HG03439 (cell line): Measurements from ENCODE around the gene RIPOR3.
"Not testable (repeated sequence)": the region's sequence is repeated elsewhere in the genome, so short reads cannot be mapped to it uniquely, and the experiment has no call there.

Experiments used
- ATAC-seq: cut with Tn5 transposase; IDR thresholded peaks from one replicate; pipeline ENCODE4 v1.9.1; 2021; ENCODE audit warnings: mild to moderate bottlenecking, moderate library complexity; ENCODE audit not compliant: unreplicated experiment

The RIPOR3 gene

DNA sequence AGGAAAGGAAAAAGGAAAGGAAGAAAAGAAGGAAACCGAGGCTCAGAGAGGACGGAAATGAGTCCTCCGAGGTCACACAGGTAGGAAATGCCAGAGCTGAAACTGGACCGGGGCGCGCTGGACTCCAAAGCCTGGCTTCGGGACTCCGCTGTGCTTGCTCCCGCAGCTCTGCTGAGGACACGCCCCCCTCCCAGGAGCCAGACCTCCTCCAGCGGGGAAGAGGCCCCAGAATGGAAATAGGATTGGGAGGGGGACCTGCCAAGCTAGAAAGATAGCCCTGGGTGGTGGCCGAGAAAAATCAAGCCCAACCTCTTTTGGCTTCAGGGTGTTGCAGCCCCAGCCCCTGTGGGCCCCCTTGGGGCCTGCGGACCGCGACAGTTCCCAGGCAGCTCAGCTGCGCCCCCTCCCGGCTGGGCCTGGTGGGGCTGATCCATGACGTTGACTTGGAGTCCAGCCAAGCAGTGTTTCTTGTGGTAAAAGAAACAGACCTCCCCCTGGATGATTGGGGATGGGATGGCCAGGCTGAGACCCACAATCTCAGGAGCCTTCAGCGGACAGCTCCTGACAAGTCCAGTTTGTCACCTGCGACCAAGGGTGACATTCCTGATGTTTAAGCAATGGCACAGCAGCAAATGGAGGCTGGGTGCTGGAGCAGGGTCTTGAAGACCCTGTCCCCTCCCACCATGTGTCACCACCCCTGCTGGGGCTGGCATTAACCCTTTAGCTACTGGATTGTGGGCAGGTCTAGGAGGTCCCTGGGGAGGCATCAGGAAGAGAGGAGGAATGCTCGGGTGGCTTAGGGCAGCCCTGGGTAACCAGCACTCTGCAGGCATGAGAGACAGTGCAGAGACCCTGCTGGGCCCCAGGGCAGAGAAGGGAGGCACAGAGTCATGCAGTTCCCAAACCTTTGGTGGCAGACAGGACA, 55.4 kb downstream of the RIPOR3 start:
- no peak for ATAC-seq

- ATAC-seq: no peak
These were observed 56.3 kb downstream of the RIPOR3 start for GRCh38 chr20:50635014-50635557.

DNA sequence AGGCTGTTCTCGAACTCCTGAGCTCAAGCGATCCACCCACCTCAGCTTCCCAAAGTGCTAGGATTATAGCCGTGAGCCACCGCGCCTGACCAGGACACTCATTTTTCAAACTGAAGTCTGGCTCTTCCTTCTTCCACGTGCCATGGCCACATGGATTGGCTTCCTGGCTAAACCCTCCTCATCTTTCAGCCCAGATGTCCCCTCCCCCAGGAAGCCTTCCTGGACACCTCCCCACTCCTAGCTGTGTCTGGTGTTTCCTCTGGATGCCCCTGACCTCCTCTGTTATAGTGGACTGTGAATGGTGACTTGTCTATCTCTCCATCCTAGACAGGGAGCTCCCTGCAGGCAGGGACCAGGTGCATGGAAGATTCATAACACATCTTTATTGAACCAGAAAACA, 57.2 kb downstream of the RIPOR3 start:
- no peak for ATAC-seq

DNA sequence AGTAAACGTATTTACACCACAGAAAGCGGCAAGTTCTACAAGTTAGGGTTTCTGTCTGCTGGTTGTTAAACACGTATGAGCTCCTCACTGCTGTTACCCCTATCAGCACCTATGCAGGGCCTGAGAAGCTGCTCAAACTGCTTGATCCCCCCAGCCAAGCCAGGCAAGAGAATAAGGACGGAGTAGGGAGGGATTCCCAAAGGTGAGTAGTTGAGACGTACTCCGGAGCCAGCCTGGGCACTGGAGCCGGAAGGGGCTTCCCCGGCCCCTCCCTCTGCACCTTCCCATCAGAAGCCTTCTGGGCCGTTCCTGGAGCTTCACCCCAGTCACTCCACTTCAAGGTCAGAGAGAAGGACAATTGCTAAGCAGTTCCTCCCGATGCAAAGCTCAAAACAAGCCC, 58.0 kb downstream of the RIPOR3 start:
- ATAC-seq: no peak

- ATAC-seq: no peak
These were observed 58.6 kb downstream of the RIPOR3 start for GRCh38 chr20:50632701-50633100.

GRCh38 chr20:50632236-50632635, 59.1 kb downstream of the RIPOR3 start:
- ATAC-seq: no peak

DNA sequence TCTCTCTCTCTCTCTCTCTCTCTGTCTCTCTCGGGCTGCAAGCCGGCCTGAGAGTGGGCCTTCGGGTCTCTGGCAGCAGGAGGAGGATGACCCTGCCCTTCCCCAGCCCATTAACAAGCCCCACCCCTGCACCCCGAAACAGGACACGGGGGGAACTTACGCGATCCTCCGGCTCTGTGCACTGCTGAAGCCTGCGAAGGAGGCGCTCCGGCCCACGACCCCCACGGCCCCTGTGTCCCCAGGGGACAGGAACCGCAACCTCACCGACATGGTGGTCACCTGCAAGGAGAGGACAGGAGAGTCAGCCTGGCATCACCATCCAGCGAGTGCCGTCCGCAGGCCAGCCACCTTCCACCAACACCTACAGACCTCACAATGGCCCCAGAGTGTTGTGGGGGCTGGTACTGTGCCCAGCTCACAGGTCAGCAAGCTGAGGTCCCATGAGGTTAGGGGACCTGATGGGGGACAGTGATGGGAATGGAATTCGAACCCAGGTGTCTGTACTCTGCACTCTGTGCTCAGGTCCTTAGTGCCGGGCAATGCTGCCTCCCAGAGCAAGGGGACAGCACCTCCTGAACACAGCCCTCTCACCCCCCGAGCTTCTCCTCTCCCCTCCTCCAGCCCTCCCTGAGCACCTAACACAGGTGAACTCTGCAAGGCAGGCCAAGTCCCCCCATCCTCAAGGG, 60.6 kb downstream of the RIPOR3 start:
- ATAC-seq: no peak

DNA sequence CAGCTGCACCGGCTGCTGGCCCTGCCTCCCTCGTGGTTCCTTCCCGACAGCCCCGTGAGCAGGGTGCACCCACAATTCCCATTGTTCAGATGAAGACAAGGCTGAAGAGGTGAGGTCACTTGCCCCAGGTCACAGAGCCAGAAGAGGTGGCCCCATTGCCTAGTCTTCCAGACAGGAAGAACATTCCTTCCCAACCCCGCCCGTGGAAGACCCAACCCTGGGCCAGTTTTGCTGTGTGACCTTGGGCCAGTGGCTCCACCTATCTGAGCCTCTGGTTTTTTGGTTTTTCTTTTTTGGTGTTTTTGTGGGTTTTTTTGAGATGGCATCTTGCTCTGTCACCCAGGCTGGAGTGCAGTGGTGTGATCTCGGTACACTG, 61.7 kb downstream of the RIPOR3 start:
- ATAC-seq: no peak

DNA sequence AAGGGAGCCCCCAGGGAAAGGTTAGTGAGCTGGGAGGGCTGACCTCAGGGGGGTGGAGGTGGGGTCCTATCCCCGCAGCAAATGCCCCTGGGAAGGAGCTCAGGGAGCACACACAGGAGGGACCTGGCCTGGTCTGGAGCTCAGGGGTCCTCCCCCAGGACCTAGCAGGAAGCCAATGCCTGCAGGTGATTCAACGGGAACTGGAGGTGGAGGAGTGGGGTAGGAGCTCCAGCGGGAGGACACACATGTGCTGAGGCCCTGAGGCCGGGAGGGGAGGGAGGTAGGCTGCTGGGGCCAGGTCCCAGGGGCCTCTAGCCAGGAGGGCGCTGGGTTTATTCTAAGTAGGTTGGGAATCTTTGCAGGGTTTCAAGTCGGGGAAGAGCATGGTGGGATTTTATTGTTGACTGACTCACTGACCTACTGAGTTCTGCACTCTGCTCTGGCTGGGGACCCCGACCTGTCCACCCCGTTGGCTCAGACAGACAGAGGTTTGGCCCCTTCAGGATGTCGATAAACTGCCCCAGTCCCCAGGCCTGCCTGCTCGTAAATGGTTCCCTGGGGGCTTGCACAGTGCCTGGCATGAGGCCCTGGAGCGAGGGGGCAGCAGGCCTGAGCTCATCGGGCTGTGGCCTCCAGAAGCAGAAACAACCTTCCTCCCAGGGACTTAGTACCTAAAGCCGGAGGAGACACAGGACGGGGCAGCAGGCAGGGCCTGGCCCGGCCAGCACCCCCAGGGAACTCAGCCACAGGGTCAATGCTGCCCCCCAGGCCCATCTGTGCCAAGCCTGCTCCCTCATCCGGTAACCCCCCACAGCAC, 62.3 kb downstream of the RIPOR3 start:
- no peak for ATAC-seq

- ATAC-seq: no peak
These were observed 63.0 kb downstream of the RIPOR3 start for GRCh38 chr20:50628332-50628731.

GRCh38 chr20:50627747-50628146, 63.6 kb downstream of the RIPOR3 start:
- no peak for ATAC-seq

DNA sequence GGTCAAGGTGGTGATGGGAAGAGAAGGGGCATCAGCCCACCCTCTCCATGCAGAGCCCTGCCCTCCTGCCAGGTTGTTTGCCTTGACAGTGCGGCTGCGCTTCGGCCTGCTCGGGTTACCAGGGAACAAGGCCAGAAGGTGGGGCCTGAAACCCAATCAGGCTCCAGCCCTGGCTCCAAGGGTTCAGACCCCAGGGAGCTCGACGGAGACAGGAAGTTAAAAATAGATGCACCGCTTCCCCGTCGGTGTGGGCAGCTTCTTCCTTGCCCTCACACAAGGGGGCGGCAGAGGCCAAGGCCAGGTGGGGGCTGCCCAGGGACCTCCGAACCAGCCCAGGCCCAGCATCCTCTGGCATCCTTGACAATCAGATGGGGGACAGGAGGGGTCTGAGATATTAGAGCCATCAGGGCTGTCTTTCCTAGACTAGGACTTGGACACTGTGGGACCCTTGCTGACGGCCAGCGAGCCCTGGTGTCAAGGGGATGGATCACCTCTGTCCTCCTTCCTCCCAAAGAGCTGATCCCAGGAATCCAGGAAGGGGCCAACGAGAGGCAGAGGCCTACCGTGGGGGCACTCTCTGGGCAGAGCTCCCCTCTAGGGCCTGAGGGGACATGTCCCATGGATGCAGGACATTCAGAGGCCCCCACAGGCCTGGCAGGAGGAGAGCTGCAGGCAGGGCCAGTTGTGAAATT, 65.2 kb downstream of the RIPOR3 start:
- no peak for ATAC-seq

- ATAC-seq: no peak
These were observed 66.9 kb downstream of the RIPOR3 start for GRCh38 chr20:50624351-50625016.

DNA sequence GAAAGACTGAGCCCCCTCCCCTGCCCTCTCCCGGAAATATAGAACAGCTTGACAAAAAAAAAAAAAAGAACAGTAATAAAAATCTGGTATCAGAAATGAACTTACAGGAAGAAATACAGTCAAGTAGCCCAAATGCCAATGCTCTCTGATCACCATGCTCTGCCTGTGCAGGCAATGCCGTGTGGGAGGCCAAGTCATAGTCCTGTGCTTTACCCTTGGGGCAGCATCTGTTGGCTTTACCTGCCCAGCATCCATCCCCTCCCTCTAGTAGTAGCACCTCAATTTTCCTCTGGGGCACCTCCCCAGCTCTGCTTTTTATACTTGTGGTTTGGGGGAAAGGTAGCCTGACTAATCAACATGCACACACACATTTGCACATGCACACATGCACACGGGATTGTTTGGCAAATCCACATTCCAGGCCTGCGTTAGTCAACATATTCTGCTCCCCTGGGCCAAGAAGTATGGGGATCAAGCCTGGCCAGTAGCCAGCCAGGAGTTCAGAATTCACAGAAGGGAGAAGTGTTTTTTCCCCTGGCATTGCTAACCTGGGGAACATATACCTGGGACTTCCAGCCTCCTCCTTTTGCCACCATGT, 70.2 kb downstream of the RIPOR3 start:
- ATAC-seq: no peak

DNA sequence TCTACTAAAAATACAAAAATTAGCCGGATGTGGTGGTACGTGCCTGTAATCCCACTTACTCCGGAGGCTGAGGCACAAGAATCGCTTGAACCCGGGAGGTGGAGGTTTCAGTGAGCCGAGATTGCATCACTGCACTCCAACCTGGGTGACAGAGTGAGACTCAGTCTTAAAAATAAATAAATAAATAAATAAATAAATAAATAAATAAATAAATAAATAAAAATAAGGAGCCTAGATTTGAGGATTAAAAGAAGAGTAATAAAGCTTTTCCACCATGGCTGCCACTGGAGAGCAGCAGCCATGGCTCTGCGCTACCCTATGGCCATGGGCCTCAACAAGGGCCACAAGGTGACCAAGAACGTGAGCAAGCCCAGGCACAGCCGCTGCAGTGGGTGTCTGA, 70.9 kb downstream of the RIPOR3 start:
- ATAC-seq: not testable (repeated sequence)

DNA sequence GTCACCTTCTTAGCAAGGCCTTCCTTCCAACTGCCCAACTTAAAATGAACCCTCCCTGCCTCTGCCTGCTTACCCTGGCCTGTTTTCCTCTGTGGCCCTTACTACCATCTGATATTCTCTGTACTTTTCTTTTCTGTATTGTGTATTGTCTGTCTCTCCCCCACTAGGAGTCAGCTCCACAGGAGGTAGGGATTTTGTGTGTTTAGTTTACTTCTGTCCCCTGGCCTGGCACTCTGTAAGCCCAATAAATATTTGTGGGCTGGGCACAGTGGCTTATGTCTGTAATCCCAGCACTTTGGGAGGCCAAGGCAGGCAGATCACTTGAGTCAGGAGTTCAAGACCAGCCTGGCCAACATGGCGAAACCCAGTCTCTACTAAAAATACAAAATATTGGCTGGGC, 72.8 kb downstream of the RIPOR3 start:
- no peak for ATAC-seq

GRCh38 chr20:50617022-50617421, 74.3 kb downstream of the RIPOR3 start:
- no peak for ATAC-seq

- no peak for ATAC-seq
These were observed 75.9 kb downstream of the RIPOR3 start for GRCh38 chr20:50615407-50615806.

DNA sequence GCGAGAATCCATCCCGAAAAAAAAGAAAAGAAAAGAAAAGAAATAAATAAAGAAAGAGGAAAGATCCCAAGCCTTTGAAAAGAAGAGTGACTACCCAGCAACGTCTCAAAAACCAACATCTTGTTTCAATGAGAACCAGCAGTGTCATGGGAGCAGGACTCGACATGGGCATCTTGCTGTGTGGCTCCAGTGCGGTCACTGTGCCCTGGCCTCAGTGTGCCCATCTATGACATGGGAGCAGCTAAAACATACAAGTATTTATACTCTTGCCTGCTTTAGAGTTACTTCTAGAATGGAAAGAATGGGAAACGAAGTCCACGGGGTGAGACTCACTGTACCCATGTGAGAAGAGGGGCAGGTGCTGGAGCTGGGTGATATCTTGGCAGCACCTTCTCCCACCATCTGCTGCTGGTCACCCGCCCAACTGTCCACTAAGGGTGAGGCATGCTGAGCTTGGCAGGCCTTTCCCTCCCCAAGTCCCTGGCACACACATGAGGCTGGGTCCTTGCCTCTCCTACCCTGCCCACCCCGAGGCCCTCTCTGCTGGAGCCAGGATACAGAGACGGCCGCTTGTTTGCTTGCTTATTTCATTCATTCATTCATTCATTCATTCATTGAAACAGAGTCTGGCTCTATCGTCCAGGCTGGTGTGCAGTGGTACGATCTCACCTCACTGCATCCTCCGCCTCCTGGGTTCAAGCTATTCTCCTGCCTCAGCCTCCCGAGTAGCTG, 77.7 kb downstream of the RIPOR3 start:
- ATAC-seq: no peak
